ENCODE data around the gene MED15.

The MED15 gene

GRCh38 chr22:20547029-20547428 lies 39.6 kb downstream of the MED15 start:
- Histone ChIP-seq H3K27ac (no peak overlapping the region), H3K4me1 (no peaks in the 10 kb centered on the region), H3K79me2 (peaks cover 12% of the 10 kb centered on the region), H3K36me3 (ENCODE audit: control insufficient read depth, insufficient read depth, low read length) (no peaks in the 10 kb centered on the region), H3K9ac (no peak overlapping the region), H3K9me3 (ENCODE audit: control insufficient read depth, low read length) (no peaks in the 10 kb centered on the region), H3K4me2 (ENCODE audit: low read length) (no peak overlapping the region), H3K27me3 (ENCODE audit: control insufficient read depth, insufficient read depth, low read length) (no peaks in the 10 kb centered on the region), H2AFZ (no peak overlapping the region), H3K4me3 (ENCODE audit: low read depth, low read length) (no peak overlapping the region)
- no peak for TF ChIP-seq CTCF (IDR thresholded peaks at IDR 0.05)

GRCh38 chr22:20548806-20549205 lies 41.4 kb downstream of the MED15 start:
- Histone ChIP-seq H3K36me3 (ENCODE audit: control insufficient read depth, insufficient read depth, low read length) (no peaks in the 10 kb centered on the region), H3K4me3 (ENCODE audit: low read depth, low read length) (no peak overlapping the region), H3K27ac (no peak overlapping the region), H3K9me3 (ENCODE audit: control insufficient read depth, low read length) (no peaks in the 10 kb centered on the region), H3K27me3 (ENCODE audit: control insufficient read depth, insufficient read depth, low read length) (no peaks in the 10 kb centered on the region), H3K4me2 (ENCODE audit: low read length) (no peak overlapping the region), H2AFZ (no peak overlapping the region), H3K4me1 (no peaks in the 10 kb centered on the region), H3K79me2 (peaks cover 12% of the 10 kb centered on the region), H3K9ac (no peak overlapping the region)
- TF ChIP-seq CTCF (IDR thresholded peaks at IDR 0.05), result no peak

- H3K27ac ChIP-seq, result no peak overlapping the region
- H3K27me3 ChIP-seq (ENCODE audit: control insufficient read depth, insufficient read depth, low read length), result no peaks in the 10 kb centered on the region
- no peaks in the 10 kb centered on the region for H3K36me3 ChIP-seq (ENCODE audit: control insufficient read depth, insufficient read depth, low read length)
- H2AFZ ChIP-seq, result no peak overlapping the region
- no peaks in the 10 kb centered on the region for H3K4me1 ChIP-seq
- no peak overlapping the region for H3K4me3 ChIP-seq (ENCODE audit: low read depth, low read length)
- H3K79me2 ChIP-seq, result peaks cover 12% of the 10 kb centered on the region
- TF ChIP-seq CTCF (IDR thresholded peaks at IDR 0.05), result no peak
- H3K4me2 ChIP-seq (ENCODE audit: low read length), result no peak overlapping the region
- H3K9me3 ChIP-seq (ENCODE audit: control insufficient read depth, low read length), result no peaks in the 10 kb centered on the region
- H3K9ac ChIP-seq, result no peak overlapping the region
Observed at GRCh38 chr22:20549232-20549841, 41.9 kb downstream of the MED15 start.

- Histone ChIP-seq H3K9me3 (ENCODE audit: control insufficient read depth, low read length) (no peaks in the 10 kb centered on the region), H3K4me2 (ENCODE audit: low read length) (no peak overlapping the region), H3K4me1 (no peaks in the 10 kb centered on the region), H3K4me3 (ENCODE audit: low read depth, low read length) (no peak overlapping the region), H3K79me2 (peaks cover 12% of the 10 kb centered on the region), H3K36me3 (ENCODE audit: control insufficient read depth, insufficient read depth, low read length) (no peaks in the 10 kb centered on the region), H2AFZ (no peak overlapping the region), H3K27ac (peak overlapping the region; percentile 15), H3K9ac (no peak overlapping the region), H3K27me3 (ENCODE audit: control insufficient read depth, insufficient read depth, low read length) (no peaks in the 10 kb centered on the region)
- TF ChIP-seq CTCF (IDR thresholded peaks at IDR 0.05), result no peak
Observed at GRCh38 chr22:20550057-20550817, 42.8 kb downstream of the MED15 start.
